CD4-positive, alpha-beta T cell treated with Interleukin-4 for 4 hours (primary cell): ENCODE data around the gene CWC15.

Experiments used
- DNase-seq: peaks from one replicate; pipeline ENCODE4 v3.0.0-alpha.2; 2020

The CWC15 gene

DNA sequence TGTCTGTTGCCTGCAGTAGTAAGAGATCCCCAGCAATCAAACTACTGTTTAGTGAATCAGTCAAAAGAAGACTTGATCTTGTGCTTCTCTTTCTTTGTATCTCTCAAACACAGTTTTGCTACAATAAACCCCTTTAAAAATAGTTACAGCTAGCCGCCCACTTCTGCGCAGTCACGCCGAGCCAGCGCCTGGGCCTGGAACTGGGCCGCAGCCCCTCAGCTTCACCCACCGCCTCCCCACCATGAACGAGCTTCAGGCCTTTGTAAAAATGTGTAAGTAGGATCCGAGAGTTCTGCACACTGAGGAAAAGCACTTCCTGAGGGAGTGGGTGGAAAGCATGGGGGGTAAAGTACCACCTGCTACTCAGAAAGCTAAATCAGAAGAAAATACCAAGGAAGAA lies 60.5 kb downstream of the CWC15 start:
- DNase-seq, result no peak
